Fibroblast of lung (primary cell): Measurements from ENCODE around the gene TGFBR3L. TPM values are rescaled to one million over a fixed set of nuclear protein-coding genes. Genes with fewer than 3 reads are reported as not detected.
A peak's percentile ranks its signal among the peaks of the same experiment; 100 is the strongest.

Experiments used
- DNase-seq, 2 donors: peaks; one replicate each; pipeline versions ENCODE4 v3.0.0 to v3.0.0-alpha.2; 2010; ENCODE audit warnings: low read depth in 2 of 2
- H2AFZ ChIP-seq: 2 replicates; pipeline ENCODE4 v1.5.1; 2012; ENCODE audit warnings: low read length, control low read depth, inconsistent platforms
- H3K27ac ChIP-seq: 2 replicates; pipeline ENCODE4 v1.5.1; 2011; ENCODE audit warnings: low read length, control low read depth; ENCODE audit not compliant: insufficient read depth
- H3K27me3 ChIP-seq: 2 replicates; pipeline ENCODE4 v1.5.1; 2011; ENCODE audit warnings: mild to moderate bottlenecking, low read length; ENCODE audit not compliant: control insufficient read depth, insufficient read depth
- H3K36me3 ChIP-seq: 2 replicates; pipeline ENCODE4 v1.5.1; 2011; ENCODE audit warnings: low read length; ENCODE audit not compliant: control insufficient read depth, insufficient read depth
- H3K4me1 ChIP-seq: 2 replicates; pipeline ENCODE4 v1.5.1; 2011; ENCODE audit warnings: low read length; ENCODE audit not compliant: control insufficient read depth, insufficient read depth; ENCODE audit errors: extremely low read depth
- H3K4me2 ChIP-seq: 2 replicates; pipeline ENCODE4 v1.5.1; 2011; ENCODE audit warnings: low read length, control low read depth; ENCODE audit not compliant: insufficient read depth; ENCODE audit errors: extremely low read depth
- H3K4me3 ChIP-seq, 4 experiments: fragments of 200-600 bp in 1 of 4; sonication (generic) in 1 of 4; replicated peaks in 1 of 4; 2 replicates each; pipeline ENCODE4 v1.5.1; 2011 to 2016; ENCODE audit warnings: low read length in 4 of 4, low read depth in 3 of 4, mild to moderate bottlenecking in 3 of 4, control low read depth in 2 of 4, inconsistent platforms in 1 of 4, mixed read lengths in 1 of 4; ENCODE audit not compliant: insufficient read depth in 1 of 4; ENCODE audit errors: control extremely low read depth in 1 of 4
- H3K79me2 ChIP-seq: 2 replicates; pipeline ENCODE4 v1.5.1; 2012; ENCODE audit warnings: mild to moderate bottlenecking, low read length, inconsistent platforms; ENCODE audit not compliant: control insufficient read depth, insufficient read depth
- H3K9ac ChIP-seq: 2 replicates; pipeline ENCODE4 v1.5.1; 2011; ENCODE audit warnings: mild to moderate bottlenecking, low read length, control low read depth; ENCODE audit not compliant: insufficient read depth
- H3K9me3 ChIP-seq: 2 replicates; pipeline ENCODE4 v1.5.1; 2012; ENCODE audit warnings: low read depth, low read length; ENCODE audit not compliant: control insufficient read depth, insufficient read depth
- H4K20me1 ChIP-seq: 2 replicates; pipeline ENCODE4 v1.5.1; 2011; ENCODE audit warnings: low read length; ENCODE audit not compliant: control insufficient read depth, insufficient read depth; ENCODE audit errors: extremely low read depth
- EZH2 ChIP-seq: IDR thresholded peaks from 2 replicates; pipeline ENCODE4 v1.5.1; 2012; ENCODE audit warnings: low read length, control low read depth, mild to moderate bottlenecking; ENCODE audit errors: missing control alignments
- polyA plus RNA-seq, 2 donors: library from polyadenylated mRNA; depleted of rRNA in 1 of 2; stranded (reverse) in 1 of 2; unstranded in 1 of 2; fragments of >200 nt; gene quantifications; 2 replicates each; pipeline ENCODE4 v1.2.1, GENCODE V29; 2011 to 2012; ENCODE audit warnings: missing spikeins in 1 of 2
- total RNA-seq: library from RNA; depleted of rRNA; stranded (reverse); fragments of >200 nt; gene quantifications from 2 replicates; pipeline ENCODE4 v1.2.1, GENCODE V29; 2014
- TF ChIP-seq, protein P1 (sequence below), 2 donors: IDR thresholded peaks in 1 of 2; conservative IDR thresholded peaks in 1 of 2; 1 replicate in 1 of 2; 2 replicates in 1 of 2; pipeline ENCODE4 v1.5.1; 2011 to 2012; ENCODE audit warnings: low read length in 2 of 2, control low read depth in 1 of 2, inconsistent platforms in 1 of 2, low read depth in 1 of 2, mild to moderate bottlenecking in 1 of 2

Gene TGFBR3L
- total and polyA plus RNA-seq, 2 donors (not counting 1 experiment from before 2014, with no cell fraction given) = 1.3 TPM; not detected in 1

DNA sequence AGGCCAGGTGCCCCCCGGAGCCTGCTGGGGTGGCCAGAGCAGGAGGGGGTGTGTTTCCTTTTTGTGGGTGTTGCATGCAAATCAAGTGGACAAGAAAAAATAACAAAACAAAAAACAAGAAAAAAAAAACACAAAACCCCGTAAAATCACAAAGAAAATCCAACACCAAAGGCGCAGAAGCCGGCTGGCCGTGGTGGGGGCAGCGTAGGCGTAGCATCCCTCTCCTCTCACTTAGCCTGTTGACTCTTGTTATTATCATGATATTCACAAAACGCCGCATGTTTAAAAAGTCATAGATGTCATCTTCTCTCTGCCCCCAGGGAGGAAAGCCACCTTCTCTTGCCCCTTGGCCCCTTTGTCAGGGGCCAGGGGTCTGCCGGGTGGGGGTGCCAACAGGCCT is 978 bp upstream of the TGFBR3L start:
- peaks cover 19% of the 10 kb centered on the region for H3K36me3 ChIP-seq
- H3K79me2 ChIP-seq = no peaks in the 10 kb centered on the region
- H3K27ac ChIP-seq = no peak overlapping the region
- peaks cover 8% of the 10 kb centered on the region for H3K27me3 ChIP-seq
- no peak overlapping the region for H3K4me3 ChIP-seq
- no peak overlapping the region for H2AFZ ChIP-seq
- no peaks in the 10 kb centered on the region for H4K20me1 ChIP-seq
- H3K9me3 ChIP-seq = no peaks in the 10 kb centered on the region
- no peak overlapping the region for H3K4me2 ChIP-seq
- TF ChIP-seq, protein P1, sequence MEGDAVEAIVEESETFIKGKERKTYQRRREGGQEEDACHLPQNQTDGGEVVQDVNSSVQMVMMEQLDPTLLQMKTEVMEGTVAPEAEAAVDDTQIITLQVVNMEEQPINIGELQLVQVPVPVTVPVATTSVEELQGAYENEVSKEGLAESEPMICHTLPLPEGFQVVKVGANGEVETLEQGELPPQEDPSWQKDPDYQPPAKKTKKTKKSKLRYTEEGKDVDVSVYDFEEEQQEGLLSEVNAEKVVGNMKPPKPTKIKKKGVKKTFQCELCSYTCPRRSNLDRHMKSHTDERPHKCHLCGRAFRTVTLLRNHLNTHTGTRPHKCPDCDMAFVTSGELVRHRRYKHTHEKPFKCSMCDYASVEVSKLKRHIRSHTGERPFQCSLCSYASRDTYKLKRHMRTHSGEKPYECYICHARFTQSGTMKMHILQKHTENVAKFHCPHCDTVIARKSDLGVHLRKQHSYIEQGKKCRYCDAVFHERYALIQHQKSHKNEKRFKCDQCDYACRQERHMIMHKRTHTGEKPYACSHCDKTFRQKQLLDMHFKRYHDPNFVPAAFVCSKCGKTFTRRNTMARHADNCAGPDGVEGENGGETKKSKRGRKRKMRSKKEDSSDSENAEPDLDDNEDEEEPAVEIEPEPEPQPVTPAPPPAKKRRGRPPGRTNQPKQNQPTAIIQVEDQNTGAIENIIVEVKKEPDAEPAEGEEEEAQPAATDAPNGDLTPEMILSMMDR (conservative IDR thresholded peaks at IDR 0.05 in 1 of 2, IDR thresholded peaks at IDR 0.05 in 1 of 2; ENCODE audit: low read depth in 1 of 2, low read length in 2 of 2) = no peak
- TF ChIP-seq EZH2 = no peak
- peaks cover 8% of the 10 kb centered on the region for H3K4me1 ChIP-seq
- DNase-seq = no peak
- H3K9ac ChIP-seq = no peak overlapping the region

DNA sequence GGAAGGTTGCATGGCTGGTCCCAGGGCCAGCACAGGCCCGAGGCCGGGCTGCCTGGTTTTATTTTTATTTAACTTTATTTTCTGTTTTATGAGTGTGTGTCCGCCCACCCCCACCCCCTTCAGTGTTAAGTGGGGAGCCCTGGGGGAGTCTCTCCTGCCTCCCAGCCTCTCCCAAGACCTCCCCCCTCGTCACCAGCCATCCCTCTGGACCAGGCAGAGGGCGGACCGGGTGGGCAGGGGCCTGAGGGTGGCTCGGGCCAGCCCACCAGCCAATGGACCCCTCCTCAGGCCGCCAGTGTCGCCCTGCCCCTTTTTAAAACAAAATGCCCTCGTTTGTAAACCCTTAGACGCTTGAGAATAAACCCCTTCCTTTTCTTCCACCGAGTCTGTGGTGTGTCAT is 531 bp upstream of the TGFBR3L start:
- H3K9ac ChIP-seq = no peak overlapping the region
- H3K27ac ChIP-seq = no peak overlapping the region
- TF ChIP-seq, protein P1 (conservative IDR thresholded peaks at IDR 0.05 in 1 of 2, IDR thresholded peaks at IDR 0.05 in 1 of 2; ENCODE audit: low read depth in 1 of 2, low read length in 2 of 2) = no peak
- TF ChIP-seq EZH2 = no peak
- peaks cover 8% of the 10 kb centered on the region for H3K27me3 ChIP-seq
- no peak overlapping the region for H2AFZ ChIP-seq
- H3K4me2 ChIP-seq = no peak overlapping the region
- H3K79me2 ChIP-seq = no peaks in the 10 kb centered on the region
- no peaks in the 10 kb centered on the region for H3K9me3 ChIP-seq
- DNase-seq = no peak
- H3K4me1 ChIP-seq = peaks cover 8% of the 10 kb centered on the region
- no peaks in the 10 kb centered on the region for H4K20me1 ChIP-seq
- H3K4me3 ChIP-seq = no peak overlapping the region
- H3K36me3 ChIP-seq = peaks cover 17% of the 10 kb centered on the region

DNA sequence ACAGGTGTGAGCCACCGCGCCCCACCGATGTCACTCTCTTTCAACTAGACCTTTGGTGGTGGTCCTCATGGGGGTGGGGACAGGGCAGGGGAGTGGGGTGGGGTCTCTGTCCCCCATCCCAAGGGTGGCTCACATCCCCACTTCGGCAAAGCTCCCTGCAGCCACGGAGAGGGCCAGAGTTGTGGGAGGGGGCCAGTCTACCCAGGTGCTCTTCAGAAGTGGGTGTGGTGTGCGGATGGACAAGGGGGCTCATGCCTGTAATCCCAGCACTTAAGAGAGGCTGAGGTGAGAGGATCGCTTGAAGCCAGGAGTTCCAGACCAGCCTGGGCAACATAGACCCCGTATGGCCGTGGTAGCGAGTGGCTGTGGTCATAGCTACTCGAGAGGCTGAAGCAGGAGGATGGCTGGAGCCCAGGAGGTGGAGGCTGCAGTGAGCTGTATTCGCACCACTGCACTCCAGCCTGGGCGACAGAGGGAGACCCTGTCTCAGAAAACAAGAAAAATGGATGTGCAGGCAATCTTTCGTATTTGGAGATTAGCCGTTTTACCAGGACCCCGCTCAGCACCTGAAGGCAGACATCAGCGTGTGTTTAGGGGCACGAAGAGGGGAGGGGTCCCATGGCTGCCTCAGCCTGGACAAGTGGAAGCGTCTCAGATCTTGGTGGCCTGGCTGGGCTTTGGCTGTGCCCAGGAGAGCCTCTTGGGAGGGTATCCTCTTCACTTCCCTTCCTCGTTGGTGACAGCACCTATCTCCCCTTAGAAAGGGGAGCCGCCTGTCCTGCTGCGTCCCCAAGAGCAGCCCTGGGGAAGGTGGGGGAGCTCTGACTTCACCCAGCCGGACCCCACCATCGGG is 846 bp downstream of the TGFBR3L start:
- Histone ChIP-seq H3K4me3 (peak overlapping the region in 2 of 4 experiments; percentile 26 to 49), H3K9me3 (no peaks in the 10 kb centered on the region), H3K4me2 (peak overlapping the region; percentile 80), H3K36me3 (peaks cover 12% of the 10 kb centered on the region), H3K79me2 (no peaks in the 10 kb centered on the region), H3K4me1 (peaks cover 14% of the 10 kb centered on the region), H3K27me3 (peaks cover 8% of the 10 kb centered on the region), H3K9ac (peak overlapping the region; percentile 7), H4K20me1 (no peaks in the 10 kb centered on the region), H2AFZ (no peak overlapping the region), H3K27ac (no peak overlapping the region)
- peak; percentile 79 for TF ChIP-seq EZH2
- TF ChIP-seq, protein P1 (conservative IDR thresholded peaks at IDR 0.05 in 1 of 2, IDR thresholded peaks at IDR 0.05 in 1 of 2; ENCODE audit: low read depth in 1 of 2, low read length in 2 of 2) = no peak
- DNase-seq = no peak
